GM18507 (cell line): Measurements from ENCODE around the gene MFAP3.
"Not testable (repeated sequence)": the region's sequence is repeated elsewhere in the genome, so short reads cannot be mapped to it uniquely, and the experiment has no call there.

Experiments
- DNase-seq: peaks from one replicate; pipeline ENCODE4 v3.0.0; 2011; ENCODE audit warnings: low read depth; ENCODE audit not compliant: insufficient read length; ENCODE audit errors: extremely low spot score
- FAIRE-seq: peaks from 2 replicates; lab custom pipeline; 2011; peaks lifted over from hg19 to GRCh38; lab: Jason Lieb, UNC

MFAP3 gene

GRCh38 chr5:154038707-154039457, at the start of gene MFAP3, which contains the start of gene FAM114A2:
MFAP3 (plus strand) TSS chr5:154038967; CDS start chr5:154049723, 10,756 bp downstream.
FAM114A2 (minus strand) TSS chr5:154038910; CDS start chr5:154034953, 3,957 bp downstream.
- FAIRE-seq, result peak; percentile 95

GRCh38 chr5:153991168-153991567, 47.6 kb upstream of the MFAP3 start:
- FAIRE-seq (no peak), DNase-seq (no peak)

More at GRCh38 chr5:154038707-154039457, at the start of gene MFAP3, which contains the start of gene FAM114A2:
- peak; percentile 91 for DNase-seq

- FAIRE-seq (no peak), DNase-seq (no peak)
These were observed 40.8 kb upstream of the MFAP3 start for GRCh38 chr5:153998010-153998409.

GRCh38 chr5:153998768-153999167, 40.0 kb upstream of the MFAP3 start:
- DNase-seq (no peak), FAIRE-seq (no peak)

GRCh38 chr5:153999995-154000394, 38.8 kb upstream of the MFAP3 start:
- no peak for FAIRE-seq

GRCh38 chr5:154000703-154001102, 38.1 kb upstream of the MFAP3 start:
- DNase-seq (no peak), FAIRE-seq (no peak)

More at GRCh38 chr5:153999995-154000394, 38.8 kb upstream of the MFAP3 start:
- DNase-seq, result no peak

GRCh38 chr5:154002093-154002492, 36.7 kb upstream of the MFAP3 start:
- DNase-seq, result no peak
- no peak for FAIRE-seq

- no peak for DNase-seq
These were observed 36.2 kb upstream of the MFAP3 start for GRCh38 chr5:154002511-154003020.

GRCh38 chr5:154005648-154006047, 33.1 kb upstream of the MFAP3 start:
- FAIRE-seq (no peak), DNase-seq (no peak)

More at GRCh38 chr5:154002511-154003020, 36.2 kb upstream of the MFAP3 start:
- FAIRE-seq, result no peak

- DNase-seq (no peak), FAIRE-seq (no peak)
These were observed 28.1 kb upstream of the MFAP3 start for GRCh38 chr5:154010660-154011059.

GRCh38 chr5:154015071-154015693, 23.6 kb upstream of the MFAP3 start:
- FAIRE-seq (no peak), DNase-seq (no peak)

GRCh38 chr5:154018919-154019318, 19.8 kb upstream of the MFAP3 start:
- not testable (repeated sequence) for DNase-seq, FAIRE-seq

- no peak for FAIRE-seq
These were observed 12.8 kb upstream of the MFAP3 start for GRCh38 chr5:154025951-154026350.

GRCh38 chr5:154031937-154032489, 6.8 kb upstream of the MFAP3 start:
- DNase-seq (no peak), FAIRE-seq (no peak)

More at GRCh38 chr5:154025951-154026350, 12.8 kb upstream of the MFAP3 start:
- DNase-seq, result no peak

GRCh38 chr5:154034944-154035343, 3.8 kb upstream of the MFAP3 start:
- FAIRE-seq, result no peak
- no peak for DNase-seq

- DNase-seq (peak; percentile 35), FAIRE-seq (no peak)
These were observed 483 bp upstream of the MFAP3 start for GRCh38 chr5:154038261-154038706.

GRCh38 chr5:154039458-154039829, 677 bp downstream of the MFAP3 start:
- FAIRE-seq, result peak; percentile 45
- no peak for DNase-seq

GRCh38 chr5:154042766-154043165, 4.0 kb downstream of the MFAP3 start:
- no peak for FAIRE-seq

GRCh38 chr5:154044099-154044498, 5.3 kb downstream of the MFAP3 start:
- FAIRE-seq (no peak), DNase-seq (no peak)

More at GRCh38 chr5:154042766-154043165, 4.0 kb downstream of the MFAP3 start:
- DNase-seq, result no peak

- DNase-seq (no peak), FAIRE-seq (no peak)
These were observed 5.8 kb downstream of the MFAP3 start for GRCh38 chr5:154044581-154044980.
